Activated naive CD8-positive, alpha-beta T cell (primary cell): ENCODE results near the gene SWAP70.

Experiments used
- H3K27ac Mint-ChIP-seq: one replicate; pipeline ENCODE4 v1.8.0; 2021; ENCODE audit warnings: mixed read lengths
- H3K27me3 Mint-ChIP-seq: one replicate; pipeline ENCODE4 v1.8.0; 2021; ENCODE audit warnings: mixed read lengths
- H3K36me3 Mint-ChIP-seq: one replicate; pipeline ENCODE4 v1.8.0; 2021; ENCODE audit warnings: mixed read lengths
- H3K4me1 Mint-ChIP-seq: one replicate; pipeline ENCODE4 v1.8.0; 2021; ENCODE audit warnings: low read depth, mixed read lengths
- H3K4me3 Mint-ChIP-seq: one replicate; pipeline ENCODE4 v1.8.0; 2021; ENCODE audit warnings: mild to moderate bottlenecking, mixed read lengths
- H3K9me3 Mint-ChIP-seq: one replicate; pipeline ENCODE4 v1.8.0; 2021; ENCODE audit warnings: low read depth, mixed read lengths

SWAP70 gene

GRCh38 chr11:9665749-9666148, 1.9 kb downstream of the SWAP70 start:
- Mint-ChIP-seq H3K36me3 (peaks cover 6% of the 10 kb centered on the region), H3K27me3 (peaks cover 22% of the 10 kb centered on the region), H3K9me3 (peaks cover 8% of the 10 kb centered on the region), H3K4me1 (peaks cover 17% of the 10 kb centered on the region), H3K4me3 (no peak overlapping the region), H3K27ac (no peak overlapping the region)

GRCh38 chr11:9669954-9670353, 6.1 kb downstream of the SWAP70 start:
- Mint-ChIP-seq H3K36me3 (peaks cover 6% of the 10 kb centered on the region), H3K9me3 (peaks cover 8% of the 10 kb centered on the region), H3K27me3 (peaks cover 5% of the 10 kb centered on the region), H3K4me3 (no peak overlapping the region), H3K27ac (no peak overlapping the region), H3K4me1 (peaks cover 2% of the 10 kb centered on the region)

DNA sequence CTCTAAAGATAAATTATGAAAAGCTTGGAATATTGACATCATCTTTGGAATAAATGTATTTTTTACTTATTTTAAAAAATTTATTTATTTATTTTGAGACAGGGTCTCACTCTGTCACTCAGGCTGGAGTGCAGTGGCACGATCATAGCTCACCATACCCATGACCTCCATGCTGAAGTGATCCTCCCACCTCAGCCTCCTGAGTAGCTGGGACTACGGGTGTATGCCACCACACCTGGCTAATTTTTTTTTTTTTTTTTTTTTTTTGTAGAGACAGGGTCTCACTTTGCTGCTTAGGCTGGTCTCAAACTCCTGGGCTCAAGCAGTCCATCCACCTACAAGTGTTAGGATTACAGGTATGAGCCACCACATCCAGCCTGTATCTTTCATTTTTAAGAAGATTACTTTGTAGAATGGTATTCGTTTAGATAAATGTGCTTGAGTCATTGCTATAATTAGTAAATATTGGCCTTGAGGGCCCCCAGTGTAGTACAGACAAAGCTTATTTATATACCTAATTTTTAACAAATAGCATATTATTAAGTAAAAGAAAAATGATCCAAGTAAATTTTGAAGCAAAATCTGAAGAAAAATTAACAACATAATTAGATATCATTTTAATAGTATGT, 8.5 kb downstream of the SWAP70 start:
- Mint-ChIP-seq H3K4me3 (no peak overlapping the region), H3K27me3 (no peaks in the 10 kb centered on the region), H3K9me3 (no peaks in the 10 kb centered on the region), H3K4me1 (no peaks in the 10 kb centered on the region), H3K36me3 (no peaks in the 10 kb centered on the region), H3K27ac (no peak overlapping the region)

DNA sequence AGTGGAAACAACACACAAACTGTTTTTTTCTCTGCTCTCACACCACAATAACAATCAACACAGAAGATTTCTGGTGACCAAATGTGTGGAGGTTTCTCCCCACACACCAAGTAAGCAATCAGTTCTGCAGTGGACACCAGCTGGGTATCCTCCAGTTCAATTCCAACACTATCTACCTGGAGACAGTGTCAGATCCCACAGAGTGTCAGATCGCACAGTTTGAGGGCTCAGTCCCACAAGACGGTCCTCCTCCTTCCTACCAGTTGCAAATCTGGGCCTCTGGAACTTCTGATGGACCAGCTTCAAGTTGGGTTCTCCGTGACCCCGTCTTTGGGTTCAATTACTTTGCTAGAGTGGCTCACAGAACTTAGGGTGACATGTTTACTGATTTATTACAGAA, 9.0 kb downstream of the SWAP70 start:
- H3K27me3 Mint-ChIP-seq: no peaks in the 10 kb centered on the region
- H3K27ac Mint-ChIP-seq: no peak overlapping the region
- H3K36me3 Mint-ChIP-seq: no peaks in the 10 kb centered on the region
- H3K4me3 Mint-ChIP-seq: no peak overlapping the region
- H3K9me3 Mint-ChIP-seq: no peaks in the 10 kb centered on the region
- no peaks in the 10 kb centered on the region for H3K4me1 Mint-ChIP-seq

DNA sequence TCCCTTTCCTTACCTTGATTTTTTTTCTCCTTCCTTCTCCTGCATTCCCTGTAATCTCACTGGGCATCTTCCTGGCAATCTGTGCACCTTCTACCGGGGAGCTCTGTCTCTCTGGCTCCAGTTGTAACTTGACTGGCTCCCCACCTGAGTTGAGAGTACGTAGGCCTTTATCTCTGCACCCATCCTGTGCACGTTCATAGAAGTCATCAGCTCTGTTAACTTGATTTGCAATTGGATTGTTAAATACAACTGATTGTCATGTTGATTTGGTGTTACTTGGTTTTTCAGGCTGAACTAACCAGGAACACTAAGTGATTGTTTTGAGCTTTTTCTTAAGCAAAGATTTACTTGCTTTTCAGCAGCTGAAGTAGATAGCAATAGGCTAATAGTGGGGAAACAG, 11.8 kb downstream of the SWAP70 start:
- Mint-ChIP-seq H3K36me3 (no peaks in the 10 kb centered on the region), H3K27me3 (no peaks in the 10 kb centered on the region), H3K4me1 (no peaks in the 10 kb centered on the region), H3K9me3 (no peaks in the 10 kb centered on the region), H3K27ac (no peak overlapping the region), H3K4me3 (no peak overlapping the region)

DNA sequence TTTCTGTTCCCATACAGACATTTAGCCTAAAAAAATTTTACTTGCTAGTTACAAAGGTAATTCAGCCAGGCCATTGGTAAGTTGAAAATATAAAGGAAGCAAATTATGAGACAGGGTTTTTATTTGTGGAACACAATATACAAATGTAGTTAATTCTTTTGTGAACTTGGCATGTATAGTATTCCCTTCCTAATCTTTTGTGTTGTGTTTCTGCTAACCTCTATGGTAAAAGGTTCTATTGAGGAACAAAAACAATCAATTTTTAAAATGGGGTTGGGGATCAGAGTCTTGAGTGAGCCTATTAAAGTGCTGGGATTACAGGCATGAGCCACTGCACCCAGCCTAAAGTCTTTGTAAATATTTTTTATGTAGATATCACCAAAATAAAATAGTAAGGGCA, 14.1 kb downstream of the SWAP70 start:
- Mint-ChIP-seq H3K36me3 (no peaks in the 10 kb centered on the region), H3K9me3 (no peaks in the 10 kb centered on the region), H3K4me3 (no peak overlapping the region), H3K27ac (no peak overlapping the region), H3K4me1 (no peaks in the 10 kb centered on the region), H3K27me3 (no peaks in the 10 kb centered on the region)

DNA sequence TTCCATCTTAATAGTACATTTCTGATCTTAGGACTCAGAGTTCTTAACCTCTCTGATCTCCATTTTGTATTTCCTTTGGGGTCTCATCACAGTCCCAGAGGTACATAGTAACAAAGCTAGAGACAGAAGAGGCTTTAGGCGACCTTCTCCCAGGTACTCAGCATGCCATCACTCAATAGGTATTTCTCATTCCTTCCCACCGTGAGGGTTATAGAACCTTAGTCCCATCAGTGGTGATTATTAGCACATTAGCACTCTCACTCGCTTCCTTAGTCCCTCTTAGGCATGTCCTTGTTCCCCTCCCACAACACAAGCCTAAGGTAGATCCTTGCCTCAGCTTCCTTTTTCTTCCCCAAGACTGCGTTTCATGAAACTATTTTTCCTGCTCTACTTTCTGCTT, 14.7 kb downstream of the SWAP70 start:
- Mint-ChIP-seq H3K9me3 (no peaks in the 10 kb centered on the region), H3K27ac (no peak overlapping the region), H3K4me1 (no peaks in the 10 kb centered on the region)

GRCh38 chr11:9680028-9680427, 16.2 kb downstream of the SWAP70 start:
- H3K4me3 Mint-ChIP-seq: no peak overlapping the region
- no peak overlapping the region for H3K27ac Mint-ChIP-seq
- H3K27me3 Mint-ChIP-seq: no peaks in the 10 kb centered on the region
- H3K9me3 Mint-ChIP-seq: no peaks in the 10 kb centered on the region
- H3K4me1 Mint-ChIP-seq: no peaks in the 10 kb centered on the region
- H3K36me3 Mint-ChIP-seq: no peaks in the 10 kb centered on the region

More for the DNA sequence above, 14.7 kb downstream of the SWAP70 start:
- H3K36me3 Mint-ChIP-seq: no peaks in the 10 kb centered on the region
- no peaks in the 10 kb centered on the region for H3K27me3 Mint-ChIP-seq
- no peak overlapping the region for H3K4me3 Mint-ChIP-seq

DNA sequence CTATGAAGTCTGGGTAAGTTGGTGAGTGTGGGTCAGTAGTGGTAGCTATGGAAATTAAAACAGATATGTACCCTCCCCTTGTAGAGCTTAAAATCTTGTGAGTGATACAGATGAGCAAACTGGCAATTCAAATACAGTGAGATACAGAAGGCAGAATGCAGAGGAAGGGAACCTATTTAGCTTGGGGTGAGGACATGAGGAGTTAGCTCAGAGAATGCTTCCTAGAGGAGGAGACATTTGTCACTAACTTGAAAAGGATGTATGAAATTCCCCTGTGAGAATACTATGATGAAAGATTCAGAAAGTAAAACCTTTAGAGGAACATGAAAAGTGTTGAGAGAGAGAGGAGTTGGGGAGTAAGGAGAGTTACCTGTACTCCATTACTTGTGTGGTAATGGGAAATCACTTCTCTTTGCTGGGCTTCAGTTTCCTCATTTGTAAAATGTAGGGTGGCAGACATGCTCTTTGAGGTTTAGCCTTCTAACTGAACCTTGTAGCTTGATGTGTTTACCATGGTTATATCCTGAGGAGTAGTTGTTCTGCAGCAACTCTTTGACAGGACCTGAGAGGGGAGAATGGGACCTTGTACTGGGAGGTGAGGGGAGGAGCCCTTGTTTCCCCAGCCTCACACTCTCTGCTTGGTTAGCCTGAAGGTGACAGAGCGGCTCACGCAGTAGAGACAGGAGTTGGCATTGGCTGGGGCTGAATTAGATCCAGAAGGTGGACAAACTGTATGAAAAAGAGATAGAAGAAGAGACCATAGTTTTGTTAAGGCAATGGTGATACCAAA, 17.9 kb downstream of the SWAP70 start:
- Mint-ChIP-seq H3K36me3 (no peaks in the 10 kb centered on the region), H3K4me1 (no peaks in the 10 kb centered on the region), H3K9me3 (no peaks in the 10 kb centered on the region), H3K4me3 (no peak overlapping the region), H3K27me3 (no peaks in the 10 kb centered on the region), H3K27ac (no peak overlapping the region)

- Mint-ChIP-seq H3K27ac (no peak overlapping the region), H3K4me3 (no peak overlapping the region), H3K36me3 (no peaks in the 10 kb centered on the region), H3K9me3 (no peaks in the 10 kb centered on the region), H3K27me3 (no peaks in the 10 kb centered on the region), H3K4me1 (no peaks in the 10 kb centered on the region)
These were observed 24.0 kb downstream of the SWAP70 start for GRCh38 chr11:9687711-9688477.

DNA sequence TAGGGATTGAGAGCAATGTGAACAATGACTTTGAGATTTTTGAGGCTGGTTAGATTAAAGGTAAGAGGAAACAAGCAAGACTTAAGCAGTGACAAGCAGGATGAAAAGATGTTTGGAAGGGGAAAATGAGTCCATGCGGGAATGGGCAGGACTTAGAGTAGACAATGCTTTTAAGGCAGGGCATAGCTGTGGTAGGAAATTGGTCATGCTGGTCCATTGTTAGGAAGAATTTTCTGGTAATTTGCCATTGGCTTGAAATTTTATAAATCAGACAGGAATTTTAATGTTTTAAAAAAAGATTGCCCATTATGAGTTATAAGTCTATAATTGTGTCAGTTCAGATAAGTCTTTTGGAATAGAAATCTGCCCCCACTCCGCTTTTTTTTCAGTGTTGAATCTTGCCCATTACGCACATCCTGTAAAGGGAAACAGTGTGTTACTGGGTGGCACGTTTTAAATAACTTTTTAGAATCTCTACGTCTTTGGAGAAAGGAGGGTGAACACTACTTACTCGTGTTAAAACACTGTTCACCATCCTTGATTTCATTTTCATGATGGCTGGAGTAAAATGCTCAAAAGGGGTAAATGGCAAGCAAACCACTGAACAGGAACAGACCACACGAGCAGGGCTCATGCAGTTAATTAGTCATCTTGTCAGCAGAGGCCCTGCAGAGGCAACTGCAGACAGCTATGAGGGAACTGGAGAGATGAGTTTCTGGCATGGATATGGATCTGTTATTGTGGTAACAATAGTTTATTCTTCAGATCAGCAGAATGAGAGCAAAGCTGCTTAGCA, 25.0 kb downstream of the SWAP70 start:
- H3K27me3 Mint-ChIP-seq: no peaks in the 10 kb centered on the region
- no peak overlapping the region for H3K27ac Mint-ChIP-seq
- H3K4me1 Mint-ChIP-seq: no peaks in the 10 kb centered on the region
- no peaks in the 10 kb centered on the region for H3K9me3 Mint-ChIP-seq
- H3K4me3 Mint-ChIP-seq: no peak overlapping the region
- no peaks in the 10 kb centered on the region for H3K36me3 Mint-ChIP-seq

- no peaks in the 10 kb centered on the region for H3K27me3 Mint-ChIP-seq
- H3K9me3 Mint-ChIP-seq: no peaks in the 10 kb centered on the region
- H3K4me1 Mint-ChIP-seq: no peaks in the 10 kb centered on the region
- no peaks in the 10 kb centered on the region for H3K36me3 Mint-ChIP-seq
- no peak overlapping the region for H3K4me3 Mint-ChIP-seq
- no peak overlapping the region for H3K27ac Mint-ChIP-seq
These were observed 25.8 kb downstream of the SWAP70 start for GRCh38 chr11:9689721-9690120.

GRCh38 chr11:9691865-9692264, 28.0 kb downstream of the SWAP70 start:
- no peaks in the 10 kb centered on the region for H3K4me1 Mint-ChIP-seq
- no peaks in the 10 kb centered on the region for H3K36me3 Mint-ChIP-seq
- no peaks in the 10 kb centered on the region for H3K9me3 Mint-ChIP-seq
- H3K4me3 Mint-ChIP-seq: no peak overlapping the region
- H3K27ac Mint-ChIP-seq: no peak overlapping the region
- H3K27me3 Mint-ChIP-seq: no peaks in the 10 kb centered on the region

GRCh38 chr11:9692691-9693090, 28.8 kb downstream of the SWAP70 start:
- Mint-ChIP-seq H3K27me3 (no peaks in the 10 kb centered on the region), H3K4me1 (no peaks in the 10 kb centered on the region), H3K9me3 (no peaks in the 10 kb centered on the region), H3K27ac (no peak overlapping the region), H3K4me3 (no peak overlapping the region), H3K36me3 (no peaks in the 10 kb centered on the region)
